GM18526 (cell line): ENCODE measurements around the gene HOXC9.

Source experiments
- POLR2A ChIP-seq: IDR thresholded peaks from 3 replicates; pipeline ENCODE4 v1.6.1; 2011; ENCODE audit not compliant: insufficient read length; ENCODE audit errors: extremely low read depth

The HOXC9 gene

DNA sequence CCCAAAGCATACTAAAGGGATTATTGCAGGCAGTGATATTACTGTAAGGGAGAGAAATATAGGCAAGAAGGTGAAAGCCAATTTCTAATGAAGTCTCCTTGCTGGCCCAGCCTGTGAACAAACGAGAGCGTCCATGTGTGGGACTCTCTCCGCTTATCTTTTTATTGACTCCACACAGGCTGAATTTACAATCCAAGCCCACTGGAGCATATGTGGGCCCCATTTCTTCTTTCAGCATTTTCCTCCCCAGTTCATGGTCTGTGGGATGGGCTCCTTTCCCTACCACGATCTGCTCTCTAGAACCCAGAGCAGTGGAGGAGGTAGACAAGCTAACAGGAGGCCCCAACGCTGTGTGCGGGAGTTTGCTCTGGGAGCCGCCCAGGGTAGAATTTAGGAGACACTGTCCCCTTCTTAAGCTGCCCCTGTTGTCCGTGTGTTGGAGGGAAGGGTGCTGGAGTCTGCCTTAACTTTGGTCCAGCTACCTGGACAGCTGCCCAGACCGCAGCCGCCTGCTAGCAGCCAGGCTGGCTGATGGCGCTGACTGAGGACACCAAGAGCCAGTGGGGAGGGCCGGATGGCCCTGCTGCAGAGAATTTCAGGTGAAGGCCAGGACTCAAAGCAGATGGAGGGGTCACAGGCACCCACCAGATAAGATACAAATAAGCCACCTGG is 30.2 kb upstream of the HOXC9 start:
- TF ChIP-seq POLR2A = no peak

- no peak for TF ChIP-seq POLR2A
These were observed 29.5 kb upstream of the HOXC9 start for GRCh38 chr12:53970451-53970850.

DNA sequence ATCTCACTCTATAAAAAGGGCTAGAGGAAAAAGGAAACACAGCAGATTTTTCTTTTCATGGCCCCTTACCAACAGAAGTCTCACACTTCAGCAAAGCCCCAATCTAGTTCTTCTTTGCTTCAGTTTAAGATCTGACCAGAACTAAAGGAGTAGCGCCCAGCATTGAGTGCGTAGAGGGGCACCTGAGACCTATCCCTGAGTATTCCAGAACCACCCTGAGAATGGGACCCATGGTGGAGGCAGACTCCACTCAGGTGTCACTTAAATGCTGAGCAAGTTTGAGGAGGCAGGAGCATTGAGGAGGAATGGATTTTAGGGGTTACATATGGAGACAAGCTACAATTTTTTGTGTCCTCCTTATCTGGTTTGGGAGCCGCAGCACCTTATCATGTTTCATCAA is 28.8 kb upstream of the HOXC9 start:
- no peak for TF ChIP-seq POLR2A

GRCh38 chr12:53971686-53972085 is 28.3 kb upstream of the HOXC9 start:
- TF ChIP-seq POLR2A = no peak

DNA sequence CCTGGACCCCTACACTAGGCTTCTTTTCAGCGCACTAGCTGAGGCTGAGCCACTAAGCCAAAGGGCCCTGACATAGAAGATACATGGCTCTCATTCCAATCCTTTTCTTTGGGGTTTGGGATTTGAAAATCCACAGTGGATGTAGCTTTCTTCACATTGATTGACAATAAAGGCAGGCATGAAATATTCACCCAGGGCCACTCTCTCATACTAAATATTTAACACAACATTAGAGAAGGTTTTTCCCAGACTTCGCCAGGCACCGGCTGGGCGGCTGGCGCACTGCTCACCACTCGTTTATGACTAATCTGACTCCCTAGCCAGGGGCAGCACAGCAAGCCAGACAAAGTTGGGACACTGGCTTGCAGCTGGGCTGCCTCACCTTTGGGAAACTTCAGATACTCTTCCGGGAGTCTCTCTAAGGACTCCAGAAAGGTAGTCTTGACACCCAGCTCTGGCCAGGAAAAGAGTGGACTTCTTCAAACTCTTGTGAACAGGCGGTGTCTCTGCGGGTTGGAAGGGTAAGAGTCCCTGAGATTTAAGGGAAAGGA is 27.7 kb upstream of the HOXC9 start:
- no peak for TF ChIP-seq POLR2A

DNA sequence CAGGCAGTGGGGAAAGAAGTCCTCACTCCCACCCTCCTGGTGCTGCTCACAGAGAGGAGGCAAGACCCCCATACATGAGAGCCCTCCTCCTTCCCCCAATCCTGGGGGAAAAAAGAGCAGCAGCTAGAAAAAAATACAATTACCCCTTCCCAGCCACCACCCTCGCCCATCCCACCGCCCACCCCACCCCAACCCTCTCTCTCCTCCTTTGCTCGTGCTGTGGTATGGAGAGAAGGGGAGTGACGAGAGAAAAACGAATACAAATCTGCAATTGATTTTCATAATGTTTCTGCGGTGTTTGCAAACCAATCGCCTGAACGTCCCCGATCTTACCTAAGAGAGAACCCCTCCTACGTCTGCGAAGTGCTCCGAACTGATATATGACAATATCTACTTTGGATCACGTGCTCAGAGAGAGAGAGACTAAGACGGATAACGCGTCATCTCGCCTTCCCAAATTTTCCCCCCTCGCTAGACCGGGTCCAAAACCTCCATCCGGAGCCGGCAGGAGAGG is 27.2 kb upstream of the HOXC9 start, which contains the start of gene HOXC11:
HOXC11 (plus strand) TSS at position 405 of the 514 bp plus-strand sequence. CDS start 116 bp downstream, outside the sequence.
- no peak for TF ChIP-seq POLR2A

- TF ChIP-seq POLR2A = no peak
These were observed 26.5 kb upstream of the HOXC9 start for GRCh38 chr12:53973236-53974042.

DNA sequence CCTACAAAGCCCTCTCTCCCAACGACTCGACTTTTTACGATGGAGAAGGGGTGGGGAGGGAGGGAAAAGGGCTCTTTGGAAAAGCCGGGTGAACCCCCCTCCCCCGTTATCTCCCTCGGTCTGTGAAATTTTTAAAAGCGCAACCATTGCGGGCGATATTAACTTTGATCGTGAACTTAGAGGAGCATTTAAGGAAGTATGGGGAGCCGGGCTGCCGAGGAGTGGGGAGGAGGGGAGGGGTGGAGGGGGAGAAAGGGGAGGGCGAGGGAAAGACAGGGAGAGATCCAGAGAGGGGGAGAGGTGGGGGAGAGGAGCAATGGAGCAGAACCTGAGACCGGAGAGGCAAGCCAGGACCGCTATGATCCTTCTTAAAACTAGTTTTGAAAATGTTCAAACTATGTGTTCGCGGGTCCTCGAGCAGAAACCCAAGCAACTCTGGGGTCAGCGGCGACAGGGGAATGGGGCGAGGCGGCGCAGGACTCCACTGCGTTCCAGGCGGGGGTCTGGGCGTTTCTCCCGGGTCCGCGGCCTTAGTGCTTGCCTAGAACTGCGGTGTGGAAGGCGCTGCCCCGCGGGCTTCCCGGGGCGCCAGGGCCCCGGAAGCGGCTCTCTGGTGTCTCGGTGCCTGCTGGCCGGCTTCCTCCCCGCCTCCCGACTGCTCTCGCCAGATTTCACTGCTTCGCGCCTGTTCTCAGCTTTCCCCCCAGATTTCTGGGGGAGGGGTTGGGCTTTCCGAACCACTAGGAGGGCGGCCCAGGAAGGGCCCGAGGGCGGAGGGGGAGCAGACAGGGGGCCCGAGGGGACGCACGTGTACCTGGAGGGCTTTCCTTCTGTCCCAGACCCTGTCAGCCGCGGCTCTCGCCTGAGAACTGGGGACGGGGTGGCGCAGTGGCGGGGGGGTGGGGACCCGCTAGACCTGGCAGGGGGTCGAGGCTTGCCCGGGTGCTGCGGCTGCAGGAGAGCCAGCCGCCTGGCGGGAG is 25.6 kb upstream of the HOXC9 start, which contains the start of gene HOTAIR:
HOTAIR (minus strand) TSS at position 871 of the 980 bp plus-strand sequence.
- TF ChIP-seq POLR2A = no peak

DNA sequence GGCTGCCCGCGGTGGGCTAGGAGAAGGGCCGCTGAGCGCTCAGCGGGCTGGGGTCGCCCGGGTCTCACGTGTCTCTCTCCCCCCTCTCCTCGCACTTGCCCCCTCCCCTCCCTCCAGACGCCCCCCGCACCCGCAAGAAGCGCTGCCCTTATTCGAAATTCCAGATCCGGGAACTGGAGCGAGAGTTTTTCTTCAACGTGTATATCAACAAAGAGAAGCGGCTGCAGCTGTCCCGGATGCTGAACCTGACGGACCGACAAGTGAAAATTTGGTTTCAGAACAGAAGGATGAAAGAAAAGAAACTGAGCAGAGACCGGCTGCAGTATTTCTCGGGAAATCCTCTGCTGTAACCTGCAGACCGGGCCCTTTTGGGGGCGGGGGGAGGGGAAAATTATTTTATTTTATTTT is 24.9 kb upstream of the HOXC9 start:
- no peak for TF ChIP-seq POLR2A

DNA sequence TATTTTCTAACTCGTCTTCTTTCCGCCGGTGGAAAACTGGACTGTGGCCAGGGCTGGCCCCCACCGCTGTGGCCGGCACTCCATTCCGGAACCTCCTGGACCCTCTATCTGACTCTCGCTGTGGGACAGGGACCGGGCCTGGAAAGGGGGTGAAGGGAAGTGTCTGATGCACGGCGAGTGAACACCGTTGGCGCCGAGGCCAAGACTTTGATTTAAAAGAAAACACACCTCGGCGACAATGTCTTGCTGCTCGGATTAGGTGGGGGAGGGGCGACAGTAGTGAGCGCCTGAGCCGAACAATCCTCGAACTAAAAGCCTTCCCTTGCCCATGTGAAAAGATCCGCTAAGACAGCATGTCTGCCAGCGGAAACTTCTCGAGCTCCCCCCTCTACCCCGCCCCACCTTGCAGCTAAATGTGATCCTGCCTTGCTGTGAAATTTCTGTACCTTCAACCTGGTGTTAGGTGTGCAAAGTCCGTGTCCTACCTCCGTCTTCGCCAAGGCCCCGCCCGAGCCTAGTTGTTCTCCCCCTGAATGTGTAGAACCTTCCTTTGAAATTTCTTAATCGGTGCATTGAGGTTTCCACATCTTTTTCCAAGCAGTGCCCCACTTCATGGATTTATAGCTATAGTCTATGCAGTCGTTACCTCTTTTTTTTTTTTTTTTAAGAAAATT is 24.3 kb upstream of the HOXC9 start:
- no peak for TF ChIP-seq POLR2A

- no peak for TF ChIP-seq POLR2A
These were observed 23.7 kb upstream of the HOXC9 start for GRCh38 chr12:53976172-53976822.

DNA sequence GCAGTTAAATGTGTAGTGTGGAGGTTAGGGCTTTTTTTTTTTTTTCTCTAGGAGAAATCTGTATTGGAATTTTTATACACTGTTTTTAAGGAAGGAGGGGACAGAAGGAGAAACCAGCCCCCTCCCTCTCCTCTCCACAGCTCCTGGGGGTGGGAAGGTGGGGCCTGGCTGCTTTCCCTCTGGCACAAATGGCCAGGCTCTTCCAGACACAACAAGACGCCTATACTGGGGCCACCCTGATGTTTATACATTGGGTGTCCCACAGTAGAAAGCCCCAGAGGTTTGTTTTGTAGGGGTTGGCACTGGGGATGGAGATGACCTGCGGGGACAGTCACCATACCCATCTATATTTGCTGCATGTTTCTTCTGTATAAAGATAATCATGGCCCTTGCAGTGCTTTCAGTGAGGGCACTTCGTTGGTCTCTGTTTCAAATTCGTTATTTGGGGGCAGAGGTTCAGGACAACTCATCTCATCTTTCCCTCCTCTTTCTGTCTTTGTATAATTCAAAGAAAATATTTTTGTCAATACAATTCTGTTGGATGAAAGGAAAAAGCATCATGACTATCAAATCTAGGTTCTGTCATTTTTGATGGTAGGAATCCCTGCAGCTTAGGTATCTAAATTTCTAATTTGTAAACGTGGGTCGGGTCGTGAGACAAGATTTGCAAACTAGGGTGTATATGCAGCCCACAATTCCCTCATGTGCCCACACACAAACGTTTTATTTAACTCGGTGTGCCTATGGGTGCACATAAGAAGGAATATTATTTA is 23.0 kb upstream of the HOXC9 start:
- TF ChIP-seq POLR2A = no peak
